Measurements from ENCODE around the gene FADS6.

The FADS6 gene

GRCh38 chr17:74842146-74842598 lies 51.3 kb downstream of the FADS6 start:
- peak; percentile 57 for ATAC-seq
- TF ChIP-seq ZC3H10 (CRISPR knock-in tag; IDR thresholded peaks at IDR 0.05) (no peak), ZFP30 (CRISPR knock-in tag; IDR thresholded peaks at IDR 0.05) (no peak)

DNA sequence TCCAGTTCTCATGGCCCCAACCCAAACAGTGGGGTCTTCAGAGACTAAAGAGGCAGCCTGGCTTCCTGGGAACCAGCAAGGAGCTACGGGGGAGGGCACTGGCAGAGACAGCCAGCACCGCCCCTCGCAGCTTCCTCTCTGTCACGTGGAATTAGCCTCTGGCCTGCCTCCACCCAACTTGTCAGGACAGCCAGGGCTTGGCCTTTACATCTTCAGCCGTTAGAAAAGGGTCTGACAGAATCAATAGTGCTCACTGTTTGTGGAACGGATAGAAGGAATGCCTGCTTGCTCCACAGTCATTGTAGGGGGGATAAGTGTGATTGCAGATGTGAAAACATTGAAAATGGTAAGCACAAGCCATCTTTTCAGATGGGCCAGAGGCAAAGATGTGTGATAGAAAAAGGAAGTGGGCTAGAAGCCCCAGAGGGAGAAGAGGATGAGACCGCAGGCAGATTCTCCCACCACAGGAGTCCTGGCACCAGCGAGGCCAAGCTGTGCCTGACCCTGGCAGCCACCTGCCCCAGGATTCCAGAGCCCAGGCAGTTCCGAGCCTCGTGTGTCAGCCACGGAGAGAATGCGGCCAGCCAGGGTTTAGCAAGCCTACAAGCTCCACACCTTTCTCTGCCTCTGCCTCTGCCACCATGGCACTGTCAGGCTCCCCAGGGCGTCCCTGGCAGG lies 52.3 kb downstream of the FADS6 start:
- no peak for ATAC-seq
- TF ChIP-seq BACH2 (CRISPR knock-in tag; IDR thresholded peaks at IDR 0.05; ENCODE audit: borderline replicate concordance) (no peak), GLIS3 (CRISPR knock-in tag; IDR thresholded peaks at IDR 0.05) (no peak), ZFP3 (CRISPR knock-in tag; IDR thresholded peaks at IDR 0.05) (no peak), ZFP30 (CRISPR knock-in tag; IDR thresholded peaks at IDR 0.05) (no peak)
- TF ChIP-seq, protein P1, sequence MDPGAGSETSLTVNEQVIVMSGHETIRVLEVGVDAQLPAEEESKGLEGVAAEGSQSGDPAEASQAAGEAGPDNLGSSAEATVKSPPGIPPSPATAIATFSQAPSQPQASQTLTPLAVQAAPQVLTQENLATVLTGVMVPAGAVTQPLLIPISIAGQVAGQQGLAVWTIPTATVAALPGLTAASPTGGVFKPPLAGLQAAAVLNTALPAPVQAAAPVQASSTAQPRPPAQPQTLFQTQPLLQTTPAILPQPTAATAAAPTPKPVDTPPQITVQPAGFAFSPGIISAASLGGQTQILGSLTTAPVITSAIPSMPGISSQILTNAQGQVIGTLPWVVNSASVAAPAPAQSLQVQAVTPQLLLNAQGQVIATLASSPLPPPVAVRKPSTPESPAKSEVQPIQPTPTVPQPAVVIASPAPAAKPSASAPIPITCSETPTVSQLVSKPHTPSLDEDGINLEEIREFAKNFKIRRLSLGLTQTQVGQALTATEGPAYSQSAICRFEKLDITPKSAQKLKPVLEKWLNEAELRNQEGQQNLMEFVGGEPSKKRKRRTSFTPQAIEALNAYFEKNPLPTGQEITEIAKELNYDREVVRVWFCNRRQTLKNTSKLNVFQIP (CRISPR knock-in tag; IDR thresholded peaks at IDR 0.05; ENCODE audit: borderline replicate concordance, low read depth) = no peak
- TF ChIP-seq, protein P2, sequence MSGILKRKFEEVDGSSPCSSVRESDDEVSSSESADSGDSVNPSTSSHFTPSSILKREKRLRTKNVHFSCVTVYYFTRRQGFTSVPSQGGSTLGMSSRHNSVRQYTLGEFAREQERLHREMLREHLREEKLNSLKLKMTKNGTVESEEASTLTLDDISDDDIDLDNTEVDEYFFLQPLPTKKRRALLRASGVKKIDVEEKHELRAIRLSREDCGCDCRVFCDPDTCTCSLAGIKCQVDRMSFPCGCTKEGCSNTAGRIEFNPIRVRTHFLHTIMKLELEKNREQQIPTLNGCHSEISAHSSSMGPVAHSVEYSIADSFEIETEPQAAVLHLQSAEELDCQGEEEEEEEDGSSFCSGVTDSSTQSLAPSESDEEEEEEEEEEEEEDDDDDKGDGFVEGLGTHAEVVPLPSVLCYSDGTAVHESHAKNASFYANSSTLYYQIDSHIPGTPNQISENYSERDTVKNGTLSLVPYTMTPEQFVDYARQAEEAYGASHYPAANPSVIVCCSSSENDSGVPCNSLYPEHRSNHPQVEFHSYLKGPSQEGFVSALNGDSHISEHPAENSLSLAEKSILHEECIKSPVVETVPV (CRISPR knock-in tag; IDR thresholded peaks at IDR 0.05) = no peak

DNA sequence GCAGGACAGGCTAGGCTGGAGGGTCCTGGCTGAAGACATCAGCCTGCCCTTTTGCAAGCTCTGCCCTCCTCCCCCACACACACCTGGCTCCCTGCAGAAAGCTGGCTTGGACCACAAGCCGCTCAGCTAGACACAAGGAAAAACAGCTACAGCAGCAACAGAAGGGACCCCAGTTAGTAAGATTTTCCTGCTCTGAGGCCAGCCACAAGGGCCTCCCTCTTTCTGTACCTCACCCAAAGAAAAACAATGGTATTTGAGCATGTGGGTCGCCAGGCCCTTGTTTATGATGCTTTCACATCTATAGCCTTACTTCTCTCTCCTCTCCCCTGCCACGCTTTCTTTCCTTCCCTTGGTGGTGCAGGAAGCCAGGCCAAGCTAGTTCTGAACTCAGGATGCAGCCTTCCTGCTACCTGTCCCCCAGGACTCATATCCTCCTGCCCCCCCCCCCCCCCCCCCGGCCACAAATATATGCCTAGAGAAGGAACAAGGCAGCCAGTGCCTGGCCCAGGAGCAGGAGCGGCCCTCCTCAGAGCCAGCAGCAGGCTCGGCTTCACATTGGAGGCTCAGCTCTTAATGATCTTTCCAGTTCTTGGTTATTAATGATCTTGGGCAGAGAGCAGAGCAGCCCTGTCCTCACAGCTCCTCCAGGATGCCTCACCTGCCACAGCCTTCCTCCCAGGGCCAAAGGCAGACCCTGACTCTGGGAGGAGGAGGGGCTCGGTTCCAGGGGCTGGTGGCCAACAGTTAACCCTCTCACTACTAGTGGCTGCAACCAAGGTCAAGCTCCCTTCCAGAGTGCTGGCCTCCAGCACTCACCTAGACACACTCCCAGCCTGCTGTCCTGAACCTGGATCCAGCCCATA lies 53.2 kb downstream of the FADS6 start:
- TF ChIP-seq, protein P2 (CRISPR knock-in tag; IDR thresholded peaks at IDR 0.05) = no peak
- no peak for TF ChIP-seq OSR1 (CRISPR knock-in tag; IDR thresholded peaks at IDR 0.05)
- TF ChIP-seq ZNF70 (CRISPR knock-in tag; IDR thresholded peaks at IDR 0.05) = no peak
- no peak for TF ChIP-seq ZC3H10 (CRISPR knock-in tag; IDR thresholded peaks at IDR 0.05)
- no peak for TF ChIP-seq TCF4 (CRISPR knock-in tag; IDR thresholded peaks at IDR 0.05; ENCODE audit: borderline replicate concordance)
- no peak for TF ChIP-seq ZNF8 (CRISPR knock-in tag; IDR thresholded peaks at IDR 0.05)
- no peak for TF ChIP-seq ISL1 (CRISPR knock-in tag; IDR thresholded peaks at IDR 0.05)
- TF ChIP-seq BACH2 (CRISPR knock-in tag; IDR thresholded peaks at IDR 0.05; ENCODE audit: borderline replicate concordance) = no peak
- TF ChIP-seq SNAI2 (CRISPR knock-in tag; IDR thresholded peaks at IDR 0.05) = no peak
- TF ChIP-seq, protein P3, sequence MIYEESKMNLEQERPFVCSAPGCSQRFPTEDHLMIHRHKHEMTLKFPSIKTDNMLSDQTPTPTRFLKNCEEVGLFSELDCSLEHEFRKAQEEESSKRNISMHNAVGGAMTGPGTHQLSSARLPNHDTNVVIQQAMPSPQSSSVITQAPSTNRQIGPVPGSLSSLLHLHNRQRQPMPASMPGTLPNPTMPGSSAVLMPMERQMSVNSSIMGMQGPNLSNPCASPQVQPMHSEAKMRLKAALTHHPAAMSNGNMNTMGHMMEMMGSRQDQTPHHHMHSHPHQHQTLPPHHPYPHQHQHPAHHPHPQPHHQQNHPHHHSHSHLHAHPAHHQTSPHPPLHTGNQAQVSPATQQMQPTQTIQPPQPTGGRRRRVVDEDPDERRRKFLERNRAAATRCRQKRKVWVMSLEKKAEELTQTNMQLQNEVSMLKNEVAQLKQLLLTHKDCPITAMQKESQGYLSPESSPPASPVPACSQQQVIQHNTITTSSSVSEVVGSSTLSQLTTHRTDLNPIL (CRISPR knock-in tag; IDR thresholded peaks at IDR 0.05; ENCODE audit: low read depth) = no peak
- TF ChIP-seq ZFP30 (CRISPR knock-in tag; IDR thresholded peaks at IDR 0.05) = no peak
- ATAC-seq = no peak

- TF ChIP-seq BACH2 (CRISPR knock-in tag; IDR thresholded peaks at IDR 0.05; ENCODE audit: borderline replicate concordance) (no peak), ESRRG (CRISPR knock-in tag; IDR thresholded peaks at IDR 0.05) (no peak), OSR1 (CRISPR knock-in tag; IDR thresholded peaks at IDR 0.05) (no peak), ISL1 (CRISPR knock-in tag; IDR thresholded peaks at IDR 0.05) (no peak), PPARA (CRISPR knock-in tag; IDR thresholded peaks at IDR 0.05; ENCODE audit: borderline replicate concordance) (no peak), GLIS3 (CRISPR knock-in tag; IDR thresholded peaks at IDR 0.05) (no peak), ZC3H10 (CRISPR knock-in tag; IDR thresholded peaks at IDR 0.05) (no peak)
- TF ChIP-seq, protein P1 (CRISPR knock-in tag; IDR thresholded peaks at IDR 0.05; ENCODE audit: borderline replicate concordance, low read depth) = no peak
- TF ChIP-seq, protein P2 (CRISPR knock-in tag; IDR thresholded peaks at IDR 0.05) = no peak
- TF ChIP-seq, protein P4, sequence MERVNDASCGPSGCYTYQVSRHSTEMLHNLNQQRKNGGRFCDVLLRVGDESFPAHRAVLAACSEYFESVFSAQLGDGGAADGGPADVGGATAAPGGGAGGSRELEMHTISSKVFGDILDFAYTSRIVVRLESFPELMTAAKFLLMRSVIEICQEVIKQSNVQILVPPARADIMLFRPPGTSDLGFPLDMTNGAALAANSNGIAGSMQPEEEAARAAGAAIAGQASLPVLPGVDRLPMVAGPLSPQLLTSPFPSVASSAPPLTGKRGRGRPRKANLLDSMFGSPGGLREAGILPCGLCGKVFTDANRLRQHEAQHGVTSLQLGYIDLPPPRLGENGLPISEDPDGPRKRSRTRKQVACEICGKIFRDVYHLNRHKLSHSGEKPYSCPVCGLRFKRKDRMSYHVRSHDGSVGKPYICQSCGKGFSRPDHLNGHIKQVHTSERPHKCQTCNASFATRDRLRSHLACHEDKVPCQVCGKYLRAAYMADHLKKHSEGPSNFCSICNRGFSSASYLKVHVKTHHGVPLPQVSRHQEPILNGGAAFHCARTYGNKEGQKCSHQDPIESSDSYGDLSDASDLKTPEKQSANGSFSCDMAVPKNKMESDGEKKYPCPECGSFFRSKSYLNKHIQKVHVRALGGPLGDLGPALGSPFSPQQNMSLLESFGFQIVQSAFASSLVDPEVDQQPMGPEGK (CRISPR knock-in tag; IDR thresholded peaks at IDR 0.05; ENCODE audit: borderline replicate concordance) = no peak
Measured at GRCh38 chr17:74838274-74838673, 55.2 kb downstream of the FADS6 start.

More at GRCh38 chr17:74838274-74838673, 55.2 kb downstream of the FADS6 start:
- no peak for ATAC-seq

All from SK-N-SH treated with all-trans-retinoic acid at 6 μM for 48 hours (cell line).